Measurements from ENCODE around the gene ABCE1.
A peak's percentile ranks its signal among the peaks of the same experiment; 100 is the strongest.
"Not testable (repeated sequence)": the region's sequence is repeated elsewhere in the genome, so short reads cannot be mapped to it uniquely, and the experiment has no call there.

The ABCE1 gene

DNA sequence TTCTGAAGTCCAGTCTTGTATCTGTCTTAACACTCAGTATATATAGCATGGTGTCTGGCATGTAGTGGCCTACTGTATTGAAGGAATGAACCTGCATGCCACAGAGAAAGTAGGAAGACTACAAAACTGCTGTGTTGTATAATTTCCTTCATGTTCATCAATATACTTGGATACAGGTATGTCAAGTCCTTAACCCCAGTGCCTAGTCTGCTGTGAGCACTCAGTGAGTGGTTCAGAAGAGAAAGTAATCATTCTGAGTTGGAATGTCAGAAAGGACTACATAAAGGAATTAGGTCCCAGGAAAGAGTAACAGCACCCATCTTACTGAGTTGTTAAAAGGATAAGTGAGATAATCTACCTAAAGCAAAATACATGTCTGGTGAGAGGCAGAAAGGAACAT is 32.0 kb downstream of the ABCE1 start:
- in situ Hi-C loops (cut with HindIII; ENCODE audit: low pct_unique_long_range_greater_than_20kb, low sequenced_read_pairs) = no loop called here
- TF ChIP-seq JUND (IDR thresholded peaks at IDR 0.05; ENCODE audit: low read depth) = no peak
- no peak for DNase-seq (ENCODE audit: low read depth in 1 of 2, low spot score in 1 of 2)

DNA sequence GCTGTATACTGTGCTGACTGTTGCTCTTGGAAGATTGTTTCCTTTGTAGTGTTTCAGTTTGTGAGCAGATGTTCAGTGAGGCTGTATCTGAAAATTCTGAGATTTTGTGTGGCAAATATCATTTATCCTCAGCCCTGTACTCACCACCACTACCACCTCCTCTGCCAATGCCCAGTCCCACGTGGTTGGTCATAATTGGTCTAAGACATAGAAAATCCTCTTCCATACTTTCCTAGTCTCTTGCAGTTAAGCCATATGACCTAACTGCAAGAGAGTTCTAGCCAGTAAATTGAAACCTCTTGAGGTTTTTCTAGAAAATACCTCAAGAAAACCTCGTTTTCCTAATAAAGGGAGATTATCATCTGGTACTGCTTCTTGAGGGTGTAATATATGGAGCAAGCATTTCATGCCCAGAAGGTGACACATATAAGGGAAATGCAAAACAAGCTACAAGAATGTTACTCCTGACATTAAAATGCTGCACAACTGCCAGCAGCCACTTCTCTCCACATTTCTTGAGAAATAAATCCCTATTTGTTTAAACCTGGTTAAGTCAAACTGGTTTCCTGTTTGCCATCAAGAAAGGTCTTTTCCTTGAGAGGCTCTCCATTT is 32.8 kb downstream of the ABCE1 start:
- peak in 1 of 2 experiments; percentile 23 for DNase-seq (ENCODE audit: low read depth in 1 of 2, low spot score in 1 of 2)
- no peak for TF ChIP-seq JUND (IDR thresholded peaks at IDR 0.05; ENCODE audit: low read depth)
- in situ Hi-C loops (cut with HindIII; ENCODE audit: low pct_unique_long_range_greater_than_20kb, low sequenced_read_pairs) = no loop called here

DNA sequence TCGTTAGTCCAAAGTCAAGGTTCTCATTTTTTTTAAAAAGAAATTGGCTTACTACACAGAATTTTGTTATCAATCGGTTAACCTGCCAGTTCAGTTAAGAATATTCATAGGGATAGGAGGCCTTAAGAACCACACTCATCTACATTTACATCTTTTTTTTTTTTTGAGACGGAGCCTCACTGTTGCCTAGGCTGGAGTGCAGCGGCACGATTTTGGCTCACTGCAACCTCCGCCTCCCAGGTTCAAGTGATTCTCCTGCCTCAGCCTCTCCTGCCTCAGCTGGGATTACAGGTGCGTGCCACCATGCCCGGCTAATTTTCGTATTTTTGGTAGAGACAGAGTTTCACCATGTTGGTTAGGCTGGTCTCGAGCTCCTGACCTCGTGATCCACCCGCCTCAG is 33.7 kb downstream of the ABCE1 start:
- no peak for TF ChIP-seq JUND (IDR thresholded peaks at IDR 0.05; ENCODE audit: low read depth)
- DNase-seq (ENCODE audit: low read depth in 1 of 2, low spot score in 1 of 2) = no peak
- in situ Hi-C loops (cut with HindIII; ENCODE audit: low pct_unique_long_range_greater_than_20kb, low sequenced_read_pairs) = no loop called here

DNA sequence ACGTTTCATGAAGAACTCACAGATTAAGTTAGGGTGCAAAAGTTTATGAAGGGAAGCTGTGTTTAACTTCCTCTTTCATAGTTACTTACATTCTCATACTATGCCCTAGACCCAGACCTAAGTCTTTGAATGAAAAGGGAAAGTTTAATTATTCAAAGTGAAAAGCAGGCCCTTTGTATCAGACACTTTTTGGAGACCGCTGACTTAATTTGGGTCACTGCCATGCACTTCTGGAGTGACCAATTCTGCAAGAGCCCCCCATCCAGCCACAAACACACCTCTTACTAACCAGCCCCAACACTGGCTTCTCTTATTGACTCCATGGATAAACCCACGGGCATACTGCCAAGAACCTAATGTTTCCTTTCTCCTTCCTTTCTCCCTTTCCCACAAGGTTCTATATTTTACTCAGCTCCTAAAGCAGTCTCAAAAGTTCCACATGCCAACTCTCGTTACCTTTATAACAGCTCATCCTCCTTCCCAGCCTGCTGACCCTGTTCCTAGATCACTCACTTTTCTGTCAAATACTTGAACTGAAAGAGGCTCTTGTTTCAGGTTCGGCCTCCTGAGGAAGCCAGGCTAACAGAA is 34.5 kb downstream of the ABCE1 start:
- no peak for TF ChIP-seq JUND (IDR thresholded peaks at IDR 0.05; ENCODE audit: low read depth)
- no peak for DNase-seq (ENCODE audit: low read depth in 1 of 2, low spot score in 1 of 2)
- in situ Hi-C loops (cut with HindIII; ENCODE audit: low pct_unique_long_range_greater_than_20kb, low sequenced_read_pairs) = no loop called here

DNA sequence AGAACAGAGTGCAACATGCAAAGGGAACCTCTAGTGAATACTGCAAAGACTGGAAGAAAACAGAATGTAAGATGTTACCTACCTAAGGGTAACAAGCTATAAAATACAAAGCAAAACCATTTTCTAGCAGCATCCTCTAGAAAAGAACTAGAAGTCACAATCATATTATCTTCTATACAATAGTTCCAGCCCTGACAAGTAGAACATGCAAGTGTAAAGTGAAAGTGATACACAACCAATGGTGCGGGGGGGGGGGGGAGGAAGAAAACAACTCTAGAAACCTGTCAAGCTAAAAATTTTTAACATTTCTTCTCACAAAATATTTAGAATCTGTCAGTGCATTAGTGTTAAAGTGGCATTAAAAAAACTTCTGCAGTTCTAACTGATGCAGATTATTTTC is 38.1 kb downstream of the ABCE1 start:
- DNase-seq (ENCODE audit: low read depth in 1 of 2, low spot score in 1 of 2); in situ Hi-C loops (cut with HindIII; ENCODE audit: low pct_unique_long_range_greater_than_20kb, low sequenced_read_pairs): not testable (repeated sequence)

DNA sequence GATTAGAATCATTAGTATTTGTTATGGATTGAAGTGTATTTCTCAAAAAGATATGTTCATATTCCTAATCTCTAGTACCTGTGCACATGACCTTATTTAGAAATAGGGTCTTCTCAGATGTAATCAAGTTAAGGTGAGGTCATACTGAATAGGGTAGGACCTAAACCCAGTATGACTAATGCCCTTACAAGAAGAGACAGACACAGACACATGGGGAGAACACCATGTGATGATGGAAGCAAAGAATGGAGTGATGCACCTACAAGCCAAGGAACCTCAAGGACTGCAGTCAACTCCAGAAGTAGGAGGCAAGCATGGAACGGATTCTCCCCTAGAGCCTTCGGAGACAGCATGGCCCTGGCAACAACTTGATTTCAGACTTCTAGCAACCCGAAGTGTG is 50.9 kb downstream of the ABCE1 start:
- no peak for TF ChIP-seq JUND (IDR thresholded peaks at IDR 0.05; ENCODE audit: low read depth)
- in situ Hi-C loops (cut with HindIII; ENCODE audit: low pct_unique_long_range_greater_than_20kb, low sequenced_read_pairs) = no loop called here
- no peak for DNase-seq (ENCODE audit: low read depth in 1 of 2, low spot score in 1 of 2)

DNA sequence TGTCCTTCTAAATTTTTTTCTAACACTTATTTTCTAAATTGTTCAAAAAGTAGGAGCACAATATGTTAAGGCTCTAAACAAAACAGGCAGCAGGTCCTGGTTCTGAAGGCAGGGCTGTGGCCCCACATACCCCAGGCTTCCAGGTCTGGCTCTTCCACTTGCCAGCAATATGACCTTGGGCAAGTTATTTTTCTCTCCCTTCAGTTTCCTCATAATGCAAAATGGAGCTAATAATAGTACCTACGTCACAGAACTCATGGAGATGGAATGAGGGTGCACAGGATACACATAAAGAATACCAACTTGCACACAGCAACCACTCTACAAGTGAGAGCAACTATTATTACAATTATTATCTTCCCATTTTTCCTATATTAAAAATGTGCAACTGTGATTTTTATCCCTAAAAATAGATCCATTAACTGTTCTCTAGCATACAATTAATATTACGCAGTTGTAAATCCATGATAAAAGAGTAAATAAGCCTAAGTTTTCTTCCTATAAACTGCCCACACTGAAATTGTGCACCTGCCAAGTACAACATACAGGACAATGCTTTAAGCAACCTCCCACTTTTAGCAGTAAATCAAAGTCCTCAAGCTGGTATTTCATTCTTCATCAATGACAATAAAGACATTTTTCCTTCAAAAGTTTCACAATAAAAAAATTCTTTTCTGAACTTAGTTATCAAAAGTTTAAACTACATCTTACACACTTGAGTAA is 55.2 kb downstream of the ABCE1 start:
- TF ChIP-seq JUND (IDR thresholded peaks at IDR 0.05; ENCODE audit: low read depth) = no peak
- in situ Hi-C loops (cut with HindIII; ENCODE audit: low pct_unique_long_range_greater_than_20kb, low sequenced_read_pairs) = no loop called here
- DNase-seq (ENCODE audit: low read depth in 1 of 2, low spot score in 1 of 2) = no peak

DNA sequence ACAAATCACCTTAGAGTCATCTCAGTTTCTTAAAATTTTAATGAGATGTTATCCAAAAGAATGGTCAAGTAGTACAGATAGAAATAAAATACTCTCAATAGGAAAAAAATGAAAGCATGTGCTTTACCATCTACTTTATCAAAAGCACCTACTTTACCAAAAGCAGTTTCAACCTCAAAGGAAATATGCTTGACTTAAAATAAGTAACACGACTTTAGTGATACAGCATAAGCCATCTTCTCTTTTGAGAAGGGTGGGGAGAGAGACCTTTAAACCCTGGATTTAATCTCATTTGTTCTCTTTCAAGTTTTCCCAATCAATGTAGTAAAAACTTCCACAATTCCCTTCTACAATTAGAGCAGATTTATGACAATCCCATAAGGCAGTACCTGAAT is 55.8 kb downstream of the ABCE1 start:
- in situ Hi-C loops (cut with HindIII; ENCODE audit: low pct_unique_long_range_greater_than_20kb, low sequenced_read_pairs) = no loop called here
- no peak for TF ChIP-seq JUND (IDR thresholded peaks at IDR 0.05; ENCODE audit: low read depth)
- no peak for DNase-seq (ENCODE audit: low read depth in 1 of 2, low spot score in 1 of 2)

DNA sequence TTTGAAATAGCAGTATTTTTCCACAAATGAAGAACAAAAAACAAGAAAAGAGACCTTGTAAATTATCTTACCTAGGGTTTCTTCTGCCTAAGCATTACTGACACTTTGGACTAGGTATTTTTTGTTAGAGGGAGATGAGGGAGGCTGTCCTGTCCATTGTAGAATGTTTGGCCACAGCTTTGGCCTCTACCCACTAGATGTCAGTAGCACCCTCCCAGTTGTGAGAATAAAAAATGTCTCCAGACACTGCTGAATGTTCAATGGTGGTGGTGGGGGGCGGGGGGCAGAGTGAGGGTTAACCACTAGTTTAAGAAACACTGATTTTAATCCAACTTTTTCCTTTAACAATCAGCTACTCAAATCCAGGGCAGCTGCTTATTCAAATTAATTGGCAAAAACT is 56.5 kb downstream of the ABCE1 start:
- no peak for TF ChIP-seq JUND (IDR thresholded peaks at IDR 0.05; ENCODE audit: low read depth)
- in situ Hi-C loops (cut with HindIII; ENCODE audit: low pct_unique_long_range_greater_than_20kb, low sequenced_read_pairs) = no loop called here
- peak in 1 of 2 experiments; percentile 42 for DNase-seq (ENCODE audit: low read depth in 1 of 2, low spot score in 1 of 2)

DNA sequence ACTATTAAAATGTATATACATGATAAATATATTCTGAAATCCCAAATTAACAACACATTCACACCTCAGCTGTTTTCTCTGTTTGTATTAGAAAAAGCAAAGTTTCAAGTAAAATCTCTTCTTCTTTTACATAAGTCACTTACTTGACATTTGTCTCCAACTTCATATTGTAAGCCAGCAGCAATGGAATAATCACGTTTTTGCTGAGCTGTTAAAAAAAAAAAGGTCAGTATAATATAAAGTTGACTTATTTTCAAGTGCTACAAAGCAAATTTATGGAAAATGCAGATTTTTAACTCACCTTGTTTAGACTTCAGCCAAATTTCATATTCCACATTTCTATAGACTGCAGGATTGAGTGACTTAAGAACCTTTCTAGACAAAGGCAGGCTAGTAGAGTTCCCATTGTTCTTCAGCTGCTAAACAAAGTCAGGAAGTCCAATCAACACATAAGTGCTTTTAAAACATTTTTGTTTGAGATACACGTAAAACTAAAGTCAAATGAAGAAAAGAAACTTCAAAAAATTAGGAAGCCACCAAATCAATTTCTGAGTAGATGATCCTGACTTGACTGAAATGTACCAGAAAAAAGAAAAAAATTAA is 57.3 kb downstream of the ABCE1 start:
- TF ChIP-seq JUND (IDR thresholded peaks at IDR 0.05; ENCODE audit: low read depth) = no peak
- in situ Hi-C loops (cut with HindIII; ENCODE audit: low pct_unique_long_range_greater_than_20kb, low sequenced_read_pairs) = no loop called here
- no peak for DNase-seq (ENCODE audit: low read depth in 1 of 2, low spot score in 1 of 2)

DNA sequence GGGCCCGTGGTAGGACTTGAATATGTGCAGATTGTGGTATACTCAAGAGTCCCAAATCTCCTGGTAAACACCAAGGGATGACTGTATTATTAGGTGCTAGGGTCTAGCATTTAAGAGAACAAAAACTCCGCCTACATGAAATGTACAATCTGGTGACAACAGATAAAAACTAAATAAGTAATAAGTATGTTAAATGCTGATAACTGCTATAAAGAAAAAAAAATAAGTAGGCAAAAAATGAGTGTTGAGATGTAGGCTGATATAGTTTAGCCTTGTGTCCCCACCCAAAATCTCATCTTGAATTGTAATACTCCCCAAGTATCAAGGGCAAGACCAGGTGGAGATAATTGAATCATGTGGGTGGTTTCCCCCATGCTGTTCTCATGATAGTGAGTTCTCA is 58.9 kb downstream of the ABCE1 start:
- in situ Hi-C loops (cut with HindIII; ENCODE audit: low pct_unique_long_range_greater_than_20kb, low sequenced_read_pairs) = no loop called here
- DNase-seq (ENCODE audit: low read depth in 1 of 2, low spot score in 1 of 2) = no peak
- TF ChIP-seq JUND (IDR thresholded peaks at IDR 0.05; ENCODE audit: low read depth) = no peak

DNA sequence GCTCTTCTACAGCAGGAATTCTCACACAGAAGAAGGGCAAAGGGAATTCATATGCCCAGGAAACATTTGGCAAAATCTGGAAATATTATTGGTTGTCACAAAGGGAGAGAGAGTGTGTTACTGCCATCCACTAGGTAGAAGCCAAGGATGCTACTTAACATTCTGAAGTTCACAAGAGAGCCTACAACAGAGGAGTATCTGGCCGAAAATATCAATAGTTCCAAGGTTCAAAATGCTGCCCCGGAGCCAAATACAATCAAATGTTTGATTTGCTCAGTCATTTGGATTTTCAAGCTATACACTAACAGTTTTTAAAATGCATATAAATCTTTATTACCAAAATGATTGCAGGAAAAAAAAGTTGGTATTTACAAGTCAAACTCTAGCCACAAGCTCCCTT is 63.4 kb downstream of the ABCE1 start:
- no peak for DNase-seq (ENCODE audit: low read depth in 1 of 2, low spot score in 1 of 2)
- TF ChIP-seq JUND (IDR thresholded peaks at IDR 0.05; ENCODE audit: low read depth) = no peak
- in situ Hi-C loops (cut with HindIII; ENCODE audit: low pct_unique_long_range_greater_than_20kb, low sequenced_read_pairs) = no loop called here

DNA sequence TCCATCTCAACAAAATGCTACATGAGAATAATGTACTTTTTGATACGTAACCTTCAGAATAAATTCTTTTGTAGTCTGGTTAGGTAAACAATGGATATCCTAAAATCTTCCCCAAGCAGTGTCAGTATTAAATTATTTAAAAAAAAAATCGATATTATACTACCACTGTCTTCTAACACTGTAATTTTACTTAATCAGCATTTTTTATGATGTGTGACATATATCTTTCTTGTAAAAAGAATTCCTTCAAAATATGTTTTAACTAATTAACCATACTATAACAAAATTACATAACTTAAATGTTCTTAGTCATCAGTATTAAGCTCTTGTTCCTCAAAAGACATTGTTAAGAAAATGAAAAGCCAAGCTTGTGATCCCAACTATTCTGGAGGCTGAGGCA is 69.8 kb downstream of the ABCE1 start:
- TF ChIP-seq JUND (IDR thresholded peaks at IDR 0.05; ENCODE audit: low read depth) = no peak
- no peak for DNase-seq (ENCODE audit: low read depth in 1 of 2, low spot score in 1 of 2)
- in situ Hi-C loops (cut with HindIII; ENCODE audit: low pct_unique_long_range_greater_than_20kb, low sequenced_read_pairs) = no loop called here
